Right ventricle myocardium inferior (tissue), 1 donor: ENCODE data around the gene CEP43. TPM values are rescaled to one million over a fixed set of nuclear protein-coding genes. Genes with fewer than 3 reads are reported as not detected.

ENCODE experiments used
- ATAC-seq: fragments of 200-7000 bp; cut with Tn5 transposase; one replicate; pipeline ENCODE4 v1.9.1; 2020; ENCODE audit warnings: mild to moderate bottlenecking, moderate library complexity
- DNase-seq: peaks from one replicate; pipeline ENCODE4 v3.0.0; 2021; ENCODE audit errors: missing footprints
- intact Hi-C: fragments of 100-400 bp; cut with DNase I; formaldehyde crosslinking; loops from one replicate; pipeline ENCODE4 v1.11.0; 2022
- microRNA-seq: library from miRNA; unstranded; fragments of <30 nt; microRNA quantifications from one replicate; pipeline ENCODE4 v1.2.0, GENCODE V29; 2020
- total RNA-seq: library from RNA; stranded (reverse); fragmentation: NEBNext Ultra II Directional; extraction: Animal tissue kit (Norgen Biotek cat#: 25700); gene quantifications from one replicate; pipeline ENCODE4 v1.2.1, GENCODE V29; 2021
- donor health status: DM: no; HTN: yes; CAD: no; lungs with severe emphysema.

The CEP43 gene
- total RNA-seq, 1 donor from 2014 or later = 10.8 TPM

DNA sequence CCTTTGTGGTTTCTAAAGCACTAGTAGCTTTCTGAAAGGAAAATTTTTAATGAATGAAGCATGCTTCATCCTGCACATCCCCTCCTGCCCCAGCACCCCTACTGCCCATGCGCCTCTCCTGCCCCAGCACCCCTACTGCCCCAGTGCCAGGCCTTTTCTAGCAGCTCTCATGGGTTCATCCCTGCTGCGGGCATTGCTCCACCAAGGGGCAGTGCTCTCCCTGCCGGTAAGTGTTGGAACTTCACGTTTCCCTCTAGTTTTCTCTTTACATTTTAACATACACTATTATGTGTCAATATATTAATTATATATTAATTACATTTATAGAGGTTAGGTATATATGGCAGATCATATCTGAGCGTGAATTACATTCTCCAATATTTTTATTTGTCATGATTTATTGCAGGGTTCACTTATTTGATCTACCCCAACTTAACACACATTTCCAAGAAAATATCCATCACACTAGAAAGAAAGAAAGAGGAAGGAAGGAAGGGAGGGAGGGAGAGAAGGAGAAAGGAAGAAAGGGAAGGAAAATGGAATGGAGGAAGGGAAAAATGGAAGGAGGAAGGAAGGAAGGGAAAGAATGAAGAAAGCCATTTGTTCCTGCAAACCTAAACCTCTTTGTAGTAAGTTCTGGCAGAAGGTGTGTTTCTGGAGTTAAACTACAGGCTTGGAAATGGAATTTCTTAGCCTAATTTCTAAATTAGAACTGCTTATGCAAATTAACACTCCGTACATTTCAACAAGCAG lies 46.8 kb downstream of the CEP43 start:
- no peak for ATAC-seq
- intact Hi-C loops = no loop called here
- DNase-seq = no peak

DNA sequence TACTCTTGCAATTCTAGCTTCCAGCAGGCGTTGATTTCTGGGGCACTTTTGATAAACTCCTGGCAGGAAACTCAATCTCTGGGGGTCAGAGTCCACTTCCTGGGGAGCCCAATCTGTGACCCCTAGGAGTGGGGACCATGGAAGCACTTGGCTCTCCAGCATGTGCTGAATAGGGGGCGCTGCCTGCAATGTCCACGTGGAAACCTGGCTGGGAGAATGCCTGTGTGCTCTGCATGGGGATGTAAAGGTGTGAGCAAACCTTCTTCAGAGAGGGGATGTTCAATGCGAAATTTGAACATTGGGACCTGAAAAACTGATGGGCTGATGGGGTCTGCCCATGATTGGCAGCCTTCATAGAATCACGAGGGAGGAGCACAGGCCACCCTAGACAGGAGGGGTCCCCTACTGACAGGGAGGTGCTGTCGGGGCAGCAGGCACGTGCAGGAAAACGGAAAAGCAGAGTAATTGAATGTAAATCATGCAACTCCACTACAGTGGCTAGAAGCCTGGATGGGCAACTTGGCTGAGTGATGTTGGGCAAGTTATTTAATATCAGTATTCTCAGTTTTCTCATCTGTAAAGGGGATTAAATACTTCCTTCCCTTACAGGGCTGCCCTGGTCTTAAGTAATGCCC lies 47.8 kb downstream of the CEP43 start:
- DNase-seq (no peak), ATAC-seq (no peak)
- intact Hi-C loops = no loop called here

- intact Hi-C loops = no loop called here
- DNase-seq = peak; percentile 92
Measured at GRCh38 chr6:167047554-167047953, 48.4 kb downstream of the CEP43 start.

More at GRCh38 chr6:167047554-167047953, 48.4 kb downstream of the CEP43 start:
- no peak for ATAC-seq

Small RNA genes lying within 50 kb of the gene (microRNA-seq; reads per million reads assigned to microRNA genes)
- not detected for gene MIR3939

Other genes with a start within 250 kb of the CEP43 start
- gene RNASET2, start 42.8 kb upstream of the CEP43 start, total RNA-seq = 16.4 TPM
- not detected for gene CCR6, start 123.7 kb downstream of the CEP43 start, total RNA-seq
- gene GPR31, start 158.6 kb downstream of the CEP43 start, total RNA-seq = not detected